SU-DHL-6 (cell line): ENCODE results near the gene SACS.

ENCODE experiments used
- H2AFZ ChIP-seq: fragments of 200-600 bp; sonication (generic); 2 replicates; pipeline ENCODE4 v1.6.1; 2014; ENCODE audit warnings: low read depth, mild to moderate bottlenecking, moderate library complexity, mixed read lengths, antibody characterized with exemption, low read length; ENCODE audit not compliant: severe bottlenecking
- H3F3A ChIP-seq: fragments of 200-600 bp; shearing (Covaris generic); 2 replicates; pipeline ENCODE4 v1.6.0; 2016; ENCODE audit warnings: antibody characterized with exemption, mild to moderate bottlenecking; ENCODE audit not compliant: insufficient read depth
- H3K27ac ChIP-seq: fragments of 200-600 bp; sonication (generic); 2 replicates; pipeline ENCODE4 v1.5.1; 2016; ENCODE audit warnings: low read depth, mild to moderate bottlenecking, low read length, moderate library complexity, mixed read lengths
- H3K27me3 ChIP-seq: fragments of 200-600 bp; sonication (generic), shearing (Covaris generic); 2 replicates; pipeline ENCODE4 v1.6.0; 2014; ENCODE audit warnings: mild to moderate bottlenecking, low read length
- H3K36me3 ChIP-seq: fragments of 200-600 bp; sonication (generic); 2 replicates; pipeline ENCODE4 v1.6.1; 2014; ENCODE audit warnings: mild to moderate bottlenecking, low read length, mixed read lengths
- H3K4me2 ChIP-seq: fragments of 300-600, 200-600 bp; shearing (Covaris generic), sonication (generic); 2 replicates; pipeline ENCODE4 v1.6.0; 2014; ENCODE audit warnings: low read length, low read depth, mild to moderate bottlenecking; ENCODE audit not compliant: poor library complexity, severe bottlenecking
- H3K4me3 ChIP-seq: fragments of 200-600 bp; sonication (generic); 2 replicates; pipeline ENCODE4 v1.5.1; 2014; ENCODE audit warnings: antibody characterized with exemption, low read length, mild to moderate bottlenecking, mixed read lengths; ENCODE audit not compliant: insufficient read depth, poor library complexity, severe bottlenecking
- H3K79me2 ChIP-seq: fragments of 200-600 bp; sonication (generic); 2 replicates; pipeline ENCODE4 v1.6.1; 2014; ENCODE audit warnings: mild to moderate bottlenecking, low read length, moderate library complexity; ENCODE audit not compliant: insufficient read depth
- H3K9ac ChIP-seq: fragments of 200-600 bp; sonication (generic); 2 replicates; pipeline ENCODE4 v1.7.0; 2014; ENCODE audit warnings: mild to moderate bottlenecking, low read length
- H3K9me2 ChIP-seq: fragments of 200-600 bp; sonication (generic); replicated peaks from 2 replicates; pipeline ENCODE4 v1.6.1; 2014; ENCODE audit warnings: low read length; ENCODE audit not compliant: insufficient read depth
- H3K9me3 ChIP-seq: fragments of 200-600 bp; sonication (generic); 2 replicates; pipeline ENCODE4 v1.6.1; 2014; ENCODE audit warnings: low read length, mixed read lengths; ENCODE audit not compliant: insufficient read depth
- H4K20me1 ChIP-seq: fragments of 200-600 bp; sonication (generic); 2 replicates; pipeline ENCODE4 v1.6.1; 2014; ENCODE audit warnings: low read depth, mild to moderate bottlenecking, antibody characterized with exemption, low read length, moderate library complexity, mixed read lengths
- EZH2phosphoT487 ChIP-seq: fragments of 200-600 bp; sonication (generic), shearing (Covaris generic); conservative IDR thresholded peaks from 2 replicates; pipeline ENCODE4 v1.6.1; 2018; ENCODE audit warnings: mild to moderate bottlenecking, antibody characterized with exemption, low read length, moderate library complexity, mixed read lengths
- TF ChIP-seq, protein P1 (sequence below): fragments of 200-600 bp; sonication (generic); IDR thresholded peaks from one replicate; pipeline ENCODE4 v1.5.1; 2017; ENCODE audit warnings: antibody characterized with exemption, mild to moderate bottlenecking, low read length, moderate library complexity; ENCODE audit not compliant: insufficient read depth, poor library complexity, severe bottlenecking

SACS gene

DNA sequence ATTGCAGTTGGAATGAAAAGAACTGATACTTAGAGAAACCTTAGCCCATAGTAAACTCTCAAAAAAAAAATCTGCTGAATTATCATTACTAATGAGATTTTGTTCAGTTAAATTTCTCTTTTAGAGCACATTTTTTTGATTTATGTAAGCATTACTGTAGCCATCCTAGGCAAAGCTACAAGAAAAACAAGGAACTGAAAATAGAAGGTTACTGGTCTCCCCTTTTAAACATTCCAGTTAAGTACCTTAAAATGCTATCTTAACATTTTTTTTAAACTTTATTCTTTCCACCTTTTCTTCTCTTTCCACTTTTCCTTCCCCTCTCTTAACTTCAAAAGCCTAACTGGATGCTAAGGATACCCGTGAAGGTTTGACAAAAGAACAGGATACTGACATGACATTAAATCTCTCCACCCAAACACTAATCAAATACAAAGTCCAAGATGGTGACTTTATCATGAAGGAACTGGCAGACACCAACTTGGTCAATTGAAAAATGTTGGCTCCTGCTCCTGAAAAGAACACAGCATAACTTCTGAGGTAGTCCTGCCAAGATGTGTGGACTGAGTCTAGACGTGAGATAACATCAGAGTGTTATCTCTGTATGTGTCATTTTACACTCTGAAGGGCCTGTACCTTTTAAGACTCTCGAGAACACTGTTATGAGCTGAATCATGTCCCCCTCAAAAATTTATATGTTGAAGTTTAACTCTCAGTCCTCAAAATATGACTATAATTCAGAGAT is 29.5 kb upstream of the SACS start:
- Histone ChIP-seq H3K9ac (no peak overlapping the region), H3K79me2 (no peaks in the 10 kb centered on the region), H4K20me1 (no peaks in the 10 kb centered on the region), H3K9me3 (no peaks in the 10 kb centered on the region), H3F3A (no peaks in the 10 kb centered on the region), H2AFZ (no peak overlapping the region), H3K36me3 (no peaks in the 10 kb centered on the region), H3K27ac (no peak overlapping the region), H3K4me2 (no peak overlapping the region), H3K9me2 (no peaks in the 10 kb centered on the region), H3K4me3 (no peak overlapping the region), H3K27me3 (no peaks in the 10 kb centered on the region)
- TF ChIP-seq, protein P1, sequence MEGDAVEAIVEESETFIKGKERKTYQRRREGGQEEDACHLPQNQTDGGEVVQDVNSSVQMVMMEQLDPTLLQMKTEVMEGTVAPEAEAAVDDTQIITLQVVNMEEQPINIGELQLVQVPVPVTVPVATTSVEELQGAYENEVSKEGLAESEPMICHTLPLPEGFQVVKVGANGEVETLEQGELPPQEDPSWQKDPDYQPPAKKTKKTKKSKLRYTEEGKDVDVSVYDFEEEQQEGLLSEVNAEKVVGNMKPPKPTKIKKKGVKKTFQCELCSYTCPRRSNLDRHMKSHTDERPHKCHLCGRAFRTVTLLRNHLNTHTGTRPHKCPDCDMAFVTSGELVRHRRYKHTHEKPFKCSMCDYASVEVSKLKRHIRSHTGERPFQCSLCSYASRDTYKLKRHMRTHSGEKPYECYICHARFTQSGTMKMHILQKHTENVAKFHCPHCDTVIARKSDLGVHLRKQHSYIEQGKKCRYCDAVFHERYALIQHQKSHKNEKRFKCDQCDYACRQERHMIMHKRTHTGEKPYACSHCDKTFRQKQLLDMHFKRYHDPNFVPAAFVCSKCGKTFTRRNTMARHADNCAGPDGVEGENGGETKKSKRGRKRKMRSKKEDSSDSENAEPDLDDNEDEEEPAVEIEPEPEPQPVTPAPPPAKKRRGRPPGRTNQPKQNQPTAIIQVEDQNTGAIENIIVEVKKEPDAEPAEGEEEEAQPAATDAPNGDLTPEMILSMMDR, result no peak
- no peak for TF ChIP-seq EZH2phosphoT487

DNA sequence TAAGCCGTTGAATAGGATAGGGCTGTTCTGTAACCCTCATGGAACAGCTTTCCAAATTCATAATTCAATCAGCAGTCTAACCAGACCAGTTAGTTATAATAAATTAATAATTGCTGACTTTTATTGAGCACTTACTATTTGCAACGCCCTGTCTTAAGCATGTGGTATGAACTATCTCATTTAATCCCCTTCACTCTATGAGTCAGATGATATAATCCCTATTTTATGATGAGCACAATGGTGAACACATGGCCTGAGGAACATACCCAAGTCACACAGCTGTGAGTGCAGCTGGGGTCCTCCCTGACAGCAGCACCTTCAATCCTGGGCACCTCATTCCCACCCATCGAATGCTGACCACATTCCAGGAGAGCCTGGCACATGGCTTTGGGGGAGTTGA is 28.0 kb upstream of the SACS start:
- no peak overlapping the region for H3K4me3 ChIP-seq
- H2AFZ ChIP-seq, result no peak overlapping the region
- H3K4me2 ChIP-seq, result no peak overlapping the region
- H3K79me2 ChIP-seq, result no peaks in the 10 kb centered on the region
- H4K20me1 ChIP-seq, result no peaks in the 10 kb centered on the region
- no peak overlapping the region for H3K27ac ChIP-seq
- no peaks in the 10 kb centered on the region for H3K36me3 ChIP-seq
- no peaks in the 10 kb centered on the region for H3F3A ChIP-seq
- no peaks in the 10 kb centered on the region for H3K9me2 ChIP-seq
- TF ChIP-seq, protein P1, result no peak
- TF ChIP-seq EZH2phosphoT487, result no peak
- no peak overlapping the region for H3K9ac ChIP-seq
- H3K9me3 ChIP-seq, result no peaks in the 10 kb centered on the region
- H3K27me3 ChIP-seq, result no peaks in the 10 kb centered on the region

DNA sequence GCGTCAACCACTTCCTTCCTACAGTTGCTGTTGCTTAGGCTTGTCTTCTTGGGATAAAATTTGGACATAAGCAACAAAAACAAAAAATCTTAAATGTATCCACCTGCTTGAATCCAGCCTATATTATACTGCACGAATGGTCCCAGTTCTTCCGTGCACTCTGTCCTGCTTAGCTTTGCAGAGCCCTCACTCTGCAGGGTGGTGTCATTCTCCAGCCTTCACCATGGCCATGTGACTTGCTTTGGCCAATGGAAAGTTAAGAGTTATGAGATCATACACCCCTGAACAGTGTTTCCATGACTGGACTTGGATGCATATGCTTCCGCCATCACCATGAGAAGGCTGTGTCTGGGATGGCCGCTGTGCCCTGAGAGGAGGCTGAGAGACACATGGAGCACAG is 27.4 kb upstream of the SACS start:
- H3K27ac ChIP-seq, result no peak overlapping the region
- no peak for TF ChIP-seq EZH2phosphoT487
- no peaks in the 10 kb centered on the region for H3K79me2 ChIP-seq
- H4K20me1 ChIP-seq, result no peaks in the 10 kb centered on the region
- no peak overlapping the region for H3K4me3 ChIP-seq
- no peak overlapping the region for H3K4me2 ChIP-seq
- no peaks in the 10 kb centered on the region for H3K36me3 ChIP-seq
- no peak overlapping the region for H2AFZ ChIP-seq
- no peaks in the 10 kb centered on the region for H3K9me3 ChIP-seq
- H3K9ac ChIP-seq, result no peak overlapping the region
- no peaks in the 10 kb centered on the region for H3K9me2 ChIP-seq
- H3K27me3 ChIP-seq, result no peaks in the 10 kb centered on the region
- no peaks in the 10 kb centered on the region for H3F3A ChIP-seq

DNA sequence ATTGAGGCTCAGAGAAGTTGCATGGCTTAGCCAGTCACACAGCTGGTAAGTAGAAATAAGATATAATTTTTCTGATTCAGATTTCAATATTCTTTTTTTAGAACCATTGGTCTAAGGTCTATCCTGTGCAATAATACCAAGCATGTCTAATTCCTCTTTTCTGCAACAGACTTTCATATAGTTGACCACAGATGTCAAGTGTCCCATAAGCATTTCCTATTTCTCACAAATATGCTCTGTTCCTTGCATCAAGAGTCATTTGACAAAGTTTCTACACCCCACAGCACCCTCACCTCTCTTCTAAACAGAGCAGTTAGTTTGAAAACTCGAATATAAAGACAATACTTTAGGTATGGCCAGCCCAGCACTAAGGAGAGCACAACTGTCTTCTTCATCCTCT is 26.8 kb upstream of the SACS start:
- Histone ChIP-seq H3K79me2 (no peaks in the 10 kb centered on the region), H3K9me2 (no peaks in the 10 kb centered on the region), H3K4me2 (no peak overlapping the region), H3K4me3 (no peak overlapping the region), H3F3A (no peaks in the 10 kb centered on the region), H4K20me1 (no peaks in the 10 kb centered on the region), H3K36me3 (no peaks in the 10 kb centered on the region), H3K9ac (no peak overlapping the region), H3K9me3 (no peaks in the 10 kb centered on the region), H3K27me3 (no peaks in the 10 kb centered on the region), H2AFZ (no peak overlapping the region), H3K27ac (no peak overlapping the region)
- no peak for TF ChIP-seq EZH2phosphoT487
- TF ChIP-seq, protein P1, result no peak
